GM21381 (cell line): ENCODE data around the gene CIAO3.

Source experiments
- ATAC-seq: cut with Tn5 transposase; IDR thresholded peaks from one replicate; pipeline ENCODE4 v1.9.1; 2021; ENCODE audit warnings: mild to moderate bottlenecking, moderate library complexity; ENCODE audit not compliant: unreplicated experiment

CIAO3 gene

DNA sequence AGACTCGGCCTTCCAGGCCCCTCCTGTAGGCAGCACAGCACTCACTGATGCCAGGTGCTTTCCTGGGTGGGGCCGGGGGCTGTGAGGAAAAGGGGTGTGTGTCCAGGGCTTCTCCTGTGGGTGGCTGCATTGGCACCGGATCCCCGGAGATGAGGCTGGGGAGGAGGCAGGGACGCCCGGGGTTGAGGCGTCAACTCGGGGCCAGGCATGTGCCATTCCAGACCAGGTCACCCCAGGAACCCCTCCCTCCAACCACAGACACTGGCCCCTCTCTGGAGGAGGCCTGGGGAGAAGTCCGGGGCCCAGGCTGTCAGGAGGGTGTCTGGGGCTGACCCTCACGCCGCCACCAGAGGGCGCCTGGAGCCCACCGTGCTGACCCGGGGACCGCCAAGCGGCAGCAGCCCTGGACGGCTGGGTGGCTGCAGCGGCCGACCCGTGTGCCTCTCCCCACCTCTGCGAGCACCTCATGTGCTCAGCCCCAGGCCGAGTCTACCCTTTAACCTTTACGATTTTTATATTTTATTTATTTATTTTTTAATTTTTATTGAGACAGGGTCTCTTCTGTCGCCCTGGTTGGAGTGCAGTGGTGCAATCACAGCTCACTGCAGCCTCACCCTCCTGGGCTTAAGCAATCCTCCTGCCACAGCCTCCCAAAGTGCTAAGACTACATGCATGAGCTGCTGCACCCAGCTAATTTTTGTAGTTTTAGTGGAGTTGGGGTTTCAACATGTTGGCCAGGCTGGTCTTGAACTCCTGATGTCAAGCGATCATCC is 29.1 kb downstream of the CIAO3 start:
- no peak for ATAC-seq

DNA sequence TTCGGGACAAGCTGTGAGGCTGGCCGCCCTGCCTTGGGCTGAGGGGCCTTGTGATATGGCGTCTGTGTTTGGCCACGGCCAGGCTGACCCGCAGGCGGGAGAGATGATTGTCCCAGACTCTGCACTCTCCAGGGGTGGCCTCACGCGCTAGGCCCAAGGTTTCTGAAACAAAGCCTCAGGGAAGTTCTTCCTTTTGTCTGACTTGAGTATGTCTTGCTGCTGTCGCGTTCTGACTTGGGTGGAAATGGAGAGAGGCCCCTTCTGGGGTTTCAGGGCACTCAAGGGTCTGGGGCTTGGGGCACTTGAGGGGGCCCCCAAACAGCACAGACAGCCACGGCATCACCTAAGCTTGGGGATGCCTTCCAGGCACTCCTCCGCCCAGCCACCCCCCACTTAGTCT is 29.7 kb downstream of the CIAO3 start:
- ATAC-seq, result no peak

DNA sequence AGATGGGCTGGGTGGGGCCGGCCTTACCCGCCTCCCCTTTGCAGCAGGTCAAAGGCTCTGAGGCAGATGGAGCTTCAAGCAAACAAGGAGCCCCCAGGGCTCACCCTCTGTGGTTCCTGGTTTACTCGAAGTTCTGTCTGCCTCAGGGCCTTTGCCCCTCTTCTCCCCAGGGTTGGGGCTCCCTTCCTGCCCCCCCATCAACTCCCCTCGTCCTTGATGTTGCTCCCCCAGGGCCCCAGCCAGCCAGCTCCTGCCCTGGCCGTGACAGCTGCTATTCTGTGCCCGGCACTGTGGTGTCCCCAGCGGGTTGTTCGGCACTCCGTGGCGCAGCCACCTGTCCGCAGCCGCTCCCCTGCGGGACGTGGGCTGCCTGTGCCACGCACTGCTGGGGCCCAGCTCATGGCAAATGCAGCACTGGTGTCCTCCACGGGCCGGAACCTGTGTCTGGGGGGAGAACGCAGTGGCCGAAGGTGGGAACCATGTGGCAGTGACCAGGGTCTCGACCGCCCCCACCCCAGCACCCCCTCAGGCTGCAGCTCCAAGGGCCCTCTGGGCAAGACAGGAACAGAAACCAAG is 30.2 kb downstream of the CIAO3 start:
- ATAC-seq, result no peak

DNA sequence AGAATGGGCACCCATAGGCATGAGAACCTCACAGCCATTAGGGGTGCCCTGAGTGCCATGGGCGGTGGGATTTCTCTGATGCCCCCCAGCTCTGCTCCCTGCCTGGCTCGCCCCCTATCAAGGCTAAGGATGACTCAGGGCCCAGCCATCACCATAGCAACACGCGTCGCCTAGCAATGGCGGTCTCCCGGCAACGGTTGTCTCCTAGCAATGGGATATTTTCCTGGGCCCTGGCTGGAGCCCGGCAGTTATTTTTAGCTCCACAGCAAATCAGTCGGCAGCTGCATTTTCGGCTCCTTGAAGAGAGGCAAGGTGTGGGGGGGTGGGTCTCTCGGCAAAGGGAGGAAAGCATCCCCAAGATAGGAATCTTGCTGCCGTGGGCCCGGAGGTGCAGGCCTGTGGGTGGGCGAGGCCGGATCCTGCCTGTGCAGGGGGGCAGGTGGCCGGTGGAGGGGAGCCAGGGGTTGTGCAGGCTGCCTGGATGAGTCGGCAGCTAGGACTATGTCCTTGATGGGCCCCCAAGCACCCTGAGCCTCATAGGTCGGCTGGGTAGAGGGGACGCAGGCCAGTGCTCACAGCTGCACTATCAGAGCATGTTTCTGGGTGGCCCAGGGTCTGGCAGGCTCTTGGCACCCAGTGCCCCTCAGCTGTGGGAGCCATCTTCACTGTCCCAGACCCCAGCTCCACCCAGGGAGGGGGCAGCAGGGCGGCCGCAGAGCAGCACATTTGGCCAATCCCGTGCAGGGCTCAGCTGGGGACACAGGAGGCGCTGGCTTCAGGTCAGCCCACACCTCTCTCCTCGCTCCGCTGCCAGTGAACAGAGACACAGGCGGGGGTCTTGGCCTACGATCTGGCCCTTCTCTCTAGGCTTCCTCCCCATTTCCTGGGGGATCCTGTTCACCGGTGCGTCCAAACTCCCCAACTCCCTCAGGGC is 31.0 kb downstream of the CIAO3 start:
- ATAC-seq, result no peak

DNA sequence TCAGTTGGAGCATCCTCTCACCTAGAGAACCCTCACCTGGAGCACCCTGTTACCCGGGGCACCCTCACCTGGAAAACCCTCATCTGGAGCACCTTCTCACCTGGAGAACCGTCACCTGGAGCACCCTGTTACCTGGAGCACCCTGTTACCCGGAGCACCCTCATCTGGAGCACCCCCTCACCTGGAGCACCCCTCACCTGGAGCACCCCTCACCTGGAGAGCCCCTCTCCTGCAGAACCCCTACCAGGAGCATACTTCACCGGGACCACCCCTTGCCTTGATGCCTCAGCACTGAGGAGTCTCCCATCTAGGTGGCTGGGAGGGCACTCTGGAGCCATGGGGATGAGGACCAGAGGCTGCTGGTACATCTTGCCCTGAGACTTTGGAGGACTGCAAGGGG is 31.8 kb downstream of the CIAO3 start:
- ATAC-seq, result no peak

DNA sequence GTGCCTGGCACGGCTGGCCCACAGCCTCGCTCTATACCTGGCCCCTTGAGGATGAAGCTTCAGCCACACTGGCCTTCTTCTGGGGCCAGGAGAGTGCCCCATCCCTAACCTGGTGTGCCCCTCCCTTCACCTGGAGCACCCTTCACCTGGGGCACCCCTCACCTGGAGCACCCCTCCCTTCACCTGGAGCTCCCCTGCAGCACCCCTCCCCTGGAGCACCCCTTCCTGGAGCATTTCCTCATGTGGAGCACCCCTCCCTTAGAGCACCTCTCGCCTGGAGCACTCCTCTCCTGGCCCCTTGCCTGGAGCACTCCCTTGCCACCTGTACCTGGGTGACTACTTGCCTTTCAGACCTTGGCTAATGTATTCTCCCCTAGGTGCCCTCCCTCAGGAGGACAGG is 32.8 kb downstream of the CIAO3 start:
- ATAC-seq, result no peak

DNA sequence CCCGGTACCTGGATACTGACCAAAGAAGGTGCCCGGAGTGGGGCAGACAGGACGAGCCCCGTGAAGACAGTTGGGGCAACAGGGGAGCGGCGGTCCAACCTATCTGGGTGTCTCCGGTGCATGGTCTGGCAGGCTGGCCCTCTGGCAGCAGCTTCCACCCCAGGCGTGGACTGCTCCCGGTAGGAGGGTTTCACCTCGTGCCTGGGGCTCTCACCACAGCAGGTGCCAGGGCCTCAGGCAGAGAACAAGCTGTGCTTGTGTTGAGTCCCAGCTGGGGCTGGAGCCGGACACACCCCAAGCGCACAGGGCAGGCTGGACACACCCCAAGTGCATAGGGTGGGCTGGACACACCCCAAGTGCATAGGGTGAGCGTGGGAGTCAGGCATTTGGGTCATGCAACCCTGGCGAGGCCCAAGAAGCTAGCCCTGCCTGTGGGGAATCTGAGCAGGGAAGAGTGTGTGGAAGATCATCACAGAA is 33.7 kb downstream of the CIAO3 start:
- no peak for ATAC-seq

DNA sequence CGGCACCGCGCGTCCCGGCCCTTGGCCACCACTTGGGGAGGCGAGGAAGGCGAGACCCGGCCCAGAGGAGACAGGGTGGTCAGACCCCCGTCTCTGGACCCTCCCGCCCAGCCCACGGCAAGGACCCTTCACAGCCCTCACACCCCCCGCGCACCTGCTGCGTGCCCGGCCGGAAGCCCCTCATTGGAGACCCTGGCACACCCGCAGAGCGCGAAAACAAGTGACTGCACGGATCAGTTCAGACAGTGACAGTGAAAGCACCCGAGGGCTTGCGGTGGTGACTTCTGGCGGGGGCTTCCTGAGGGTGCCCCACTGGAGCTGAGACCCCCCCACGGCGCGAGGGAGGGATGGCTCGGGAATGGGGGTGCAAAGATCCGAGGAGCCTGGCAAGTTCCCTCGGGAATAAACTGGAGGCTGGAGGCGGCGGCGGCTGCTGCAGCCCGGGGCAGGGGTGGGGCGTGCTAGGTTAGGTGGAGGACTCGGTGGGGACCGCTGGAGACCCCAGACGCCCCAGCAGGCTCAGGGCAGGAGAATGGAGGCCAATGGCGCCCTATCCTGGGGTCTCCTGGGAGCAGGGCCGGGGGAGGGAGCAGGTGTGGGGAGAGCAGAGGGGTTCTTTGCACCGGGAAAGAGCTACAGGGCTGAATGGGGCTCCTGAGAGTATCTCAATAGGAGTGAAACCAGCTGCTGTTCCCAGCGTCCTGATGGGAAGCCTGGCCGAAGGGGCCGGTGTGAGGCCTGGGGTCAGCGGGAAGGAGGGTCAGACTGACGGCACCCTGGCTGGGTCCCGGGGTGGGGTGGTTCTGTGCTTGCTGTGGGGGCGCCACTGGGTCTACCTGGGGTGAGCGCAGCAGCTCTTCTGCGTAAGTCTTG is 34.4 kb downstream of the CIAO3 start:
- ATAC-seq, result no peak

DNA sequence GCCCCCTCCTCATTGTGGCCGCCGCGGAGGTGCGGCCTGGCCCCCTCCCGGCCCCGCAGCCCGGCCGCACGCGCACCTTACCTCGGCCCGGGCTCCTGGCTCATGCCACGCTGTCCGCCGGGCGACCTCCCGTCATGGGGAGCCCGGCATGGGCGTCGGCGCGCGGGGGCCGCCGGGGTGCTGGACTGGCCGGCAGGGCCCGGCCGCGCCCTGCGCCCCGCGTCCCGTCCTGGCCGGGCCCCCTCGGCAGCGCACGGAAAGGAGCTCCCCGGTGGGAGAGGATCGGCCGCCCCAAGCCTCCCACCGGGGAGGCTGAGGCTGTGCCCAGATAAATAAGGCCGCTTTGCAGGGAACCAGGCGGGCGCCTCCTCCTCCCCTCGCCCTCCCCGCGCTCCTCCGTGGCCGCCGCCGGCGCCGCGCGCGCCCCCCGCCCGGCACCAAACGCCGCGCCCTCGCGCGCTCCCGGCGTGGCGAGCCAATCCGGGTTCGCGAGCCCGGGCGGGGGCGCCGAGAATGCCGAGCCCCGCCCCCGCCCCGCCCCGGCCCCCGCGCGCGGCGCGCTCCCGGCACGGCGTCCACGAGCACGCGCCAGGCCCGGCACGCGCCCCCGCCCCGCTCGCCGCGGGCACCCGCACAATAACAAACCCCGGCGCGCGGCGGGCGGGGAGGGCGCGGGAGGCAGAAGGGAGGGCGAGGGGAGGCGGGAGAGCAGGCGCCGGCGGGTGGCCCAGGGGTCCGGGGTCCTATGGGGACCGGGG is 35.2 kb downstream of the CIAO3 start, which contains the start of gene FBXL16:
FBXL16 (minus strand) TSS at position 371 of the 758 bp plus-strand sequence. CDS start 8,396 bp downstream, outside the sequence.
- ATAC-seq, result no peak

DNA sequence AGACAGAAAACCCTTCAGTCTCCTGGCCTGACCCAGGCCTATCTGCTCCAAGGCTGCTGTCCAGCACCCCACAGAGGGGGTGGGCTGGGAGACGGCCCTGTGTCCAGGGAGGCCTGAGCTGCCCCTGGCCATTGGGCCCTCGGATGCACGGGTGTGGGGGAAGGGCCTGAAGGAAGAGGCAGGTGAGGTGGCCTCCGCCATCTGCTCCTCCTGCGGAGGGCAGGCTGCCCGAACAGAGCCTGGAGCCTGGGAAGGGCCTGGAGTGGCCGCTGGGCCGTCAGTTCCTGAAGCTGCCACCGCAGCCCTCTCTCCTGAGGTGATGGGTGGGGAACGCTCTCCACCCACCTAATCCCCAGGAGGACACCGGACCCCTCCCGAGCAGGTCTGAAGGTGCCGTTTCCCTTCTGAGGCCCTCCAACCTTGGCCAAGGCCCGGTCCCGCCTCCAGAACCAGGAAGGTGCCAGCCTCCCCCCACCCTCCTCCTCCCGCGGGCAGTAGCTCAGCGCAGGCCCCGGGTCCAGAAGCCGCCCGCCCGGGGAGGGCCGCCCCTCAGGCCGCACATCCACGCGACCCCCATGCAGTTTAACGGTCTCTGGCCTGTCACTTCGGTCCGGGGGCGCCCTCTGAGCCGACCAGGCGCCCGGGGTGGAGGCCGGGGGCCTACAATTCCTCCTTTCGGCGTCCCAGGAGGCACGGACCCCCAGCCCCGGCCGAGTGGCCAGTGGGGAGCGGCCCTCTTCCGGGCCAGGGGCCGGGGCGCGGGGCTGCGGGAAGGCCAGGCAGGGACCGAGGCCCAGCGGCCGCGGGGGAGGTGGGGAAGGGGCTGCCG is 36.0 kb downstream of the CIAO3 start:
- no peak for ATAC-seq

DNA sequence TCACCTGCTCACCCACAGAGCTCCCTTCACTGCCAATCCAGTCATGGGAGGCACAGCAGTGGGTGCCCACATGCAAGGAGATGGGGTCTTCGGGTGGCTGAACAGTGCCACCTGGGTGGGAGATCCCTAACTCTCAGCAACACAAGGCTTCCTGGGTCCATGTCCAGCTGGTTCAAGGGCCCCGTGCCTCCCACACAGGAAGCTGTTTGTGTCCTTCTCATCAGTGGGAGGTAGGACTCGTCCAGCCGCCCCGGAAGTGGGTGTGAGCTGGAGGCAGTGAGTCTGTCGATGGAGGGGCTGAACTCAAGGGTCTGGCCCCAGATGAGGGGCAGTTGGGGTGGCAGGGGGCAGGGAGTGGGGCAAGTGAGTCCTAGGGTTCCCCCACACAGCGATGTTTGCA is 36.8 kb downstream of the CIAO3 start:
- no peak for ATAC-seq

DNA sequence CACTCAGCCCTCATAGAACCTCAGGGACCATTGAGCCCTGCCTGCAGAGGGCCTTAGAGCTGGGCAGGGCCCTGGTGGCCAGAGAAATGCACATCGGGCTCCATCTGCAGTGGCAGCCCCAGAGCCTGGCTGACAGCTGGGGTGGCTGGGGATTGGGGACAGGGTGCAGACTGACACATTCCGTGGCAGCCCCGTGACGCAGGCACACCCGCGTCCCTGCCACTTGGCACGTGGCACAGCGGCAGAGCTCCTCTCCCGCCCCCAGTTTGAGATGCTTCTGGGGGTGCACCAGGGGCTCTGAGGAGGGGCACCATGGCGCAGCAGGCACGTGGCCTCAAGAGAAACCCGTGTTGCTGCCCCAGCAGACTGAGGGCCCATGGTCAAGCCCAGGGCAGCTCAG is 37.4 kb downstream of the CIAO3 start:
- ATAC-seq, result no peak

DNA sequence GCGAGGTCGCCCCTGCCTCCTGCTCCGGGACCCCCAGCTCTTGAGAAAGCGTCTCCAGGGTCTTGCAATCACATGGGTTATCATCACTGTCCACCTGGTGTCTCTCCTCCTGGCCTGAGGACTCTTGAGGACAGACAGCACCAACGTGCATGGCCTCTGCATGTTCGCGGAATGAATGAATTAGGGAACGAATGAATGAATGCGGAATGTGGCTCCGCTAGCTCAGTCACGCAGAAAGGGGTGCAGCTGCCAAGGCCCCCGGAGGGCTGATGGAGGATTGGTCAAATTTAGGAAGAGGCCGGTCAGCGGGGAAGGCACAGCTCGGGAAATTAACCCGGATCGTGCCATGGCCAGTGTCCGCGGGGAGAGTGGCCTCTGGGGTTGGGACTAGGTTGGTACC is 38.5 kb downstream of the CIAO3 start:
- no peak for ATAC-seq

DNA sequence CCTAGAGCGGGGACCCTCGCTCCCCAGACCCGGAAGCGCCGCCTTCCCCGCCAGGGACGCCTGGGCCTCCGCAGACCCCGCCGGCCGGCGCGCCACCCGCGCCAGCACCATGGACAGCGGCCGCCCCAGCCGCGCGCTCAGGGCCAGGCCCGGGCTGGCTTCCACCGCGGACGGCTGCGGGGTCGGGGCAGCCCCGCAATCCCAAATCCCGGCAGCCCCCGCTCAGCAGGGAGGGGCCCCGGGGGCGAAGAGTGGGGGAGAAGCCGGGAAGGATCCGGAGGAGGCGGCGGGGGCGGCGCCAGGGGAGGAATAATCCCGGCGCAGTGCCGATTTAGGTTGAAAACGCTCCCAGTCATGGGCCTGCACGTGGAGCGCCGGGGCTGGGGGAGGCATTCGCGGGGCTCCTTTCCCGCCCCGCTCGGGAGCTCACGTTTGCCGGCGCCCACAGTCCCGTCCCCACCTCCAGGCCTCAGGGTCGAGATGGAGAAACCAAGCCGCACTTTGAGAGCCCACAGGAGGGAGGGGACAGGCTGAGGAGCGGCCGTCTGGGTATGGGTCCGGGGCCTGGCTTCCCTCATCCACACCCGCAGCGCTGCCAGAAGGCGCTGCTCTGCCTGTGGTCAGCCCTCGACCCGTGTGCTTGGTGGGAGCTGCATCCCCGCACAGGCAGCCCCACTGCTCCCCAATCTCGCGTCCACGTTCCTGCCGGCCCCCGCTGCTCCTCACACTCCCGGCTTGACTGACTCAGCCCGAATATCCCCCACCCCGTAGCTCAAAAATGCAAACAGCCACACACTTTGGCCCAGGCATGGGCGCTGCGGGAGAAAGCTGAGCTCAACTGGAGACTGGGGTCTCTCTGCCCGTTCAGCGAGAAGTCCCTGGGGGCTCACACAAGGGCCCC is 39.9 kb downstream of the CIAO3 start:
- ATAC-seq, result no peak

DNA sequence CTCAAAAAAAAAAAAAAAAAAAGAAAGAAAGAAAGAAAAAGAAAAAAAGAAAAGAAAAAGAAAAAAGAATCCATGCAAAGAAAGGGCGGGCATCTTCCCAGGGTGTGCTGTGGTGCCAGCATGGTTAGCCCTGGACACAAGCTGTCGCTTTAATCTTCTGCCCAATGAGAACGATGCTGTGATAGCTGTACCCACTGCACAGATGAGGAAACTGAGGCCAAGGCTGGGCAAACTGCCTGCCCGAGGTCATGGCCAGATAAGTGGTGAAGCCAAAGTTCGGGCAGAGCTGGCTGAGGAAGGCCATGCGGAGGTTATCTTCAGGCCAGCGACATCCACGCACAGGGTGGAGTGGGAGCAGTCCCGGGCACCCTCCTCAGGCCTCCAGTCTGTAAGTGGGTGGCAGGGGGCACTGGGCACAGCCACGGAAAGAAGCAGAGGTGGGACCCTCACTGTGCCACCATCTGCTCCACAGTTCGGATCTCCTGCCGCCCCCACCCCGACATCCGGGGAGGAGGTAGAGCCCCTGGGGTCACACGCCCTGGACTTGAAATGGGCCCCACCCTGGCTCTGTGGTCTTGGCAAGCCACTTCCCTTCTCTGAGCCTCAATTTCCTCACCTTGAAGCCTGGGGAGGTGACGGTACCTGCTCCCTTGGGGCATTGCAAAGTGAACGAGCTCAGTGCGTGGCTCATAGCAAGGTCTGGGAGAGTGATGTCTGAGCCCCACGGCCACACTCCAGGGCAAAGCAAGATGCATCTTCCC is 41.7 kb downstream of the CIAO3 start:
- no peak for ATAC-seq

DNA sequence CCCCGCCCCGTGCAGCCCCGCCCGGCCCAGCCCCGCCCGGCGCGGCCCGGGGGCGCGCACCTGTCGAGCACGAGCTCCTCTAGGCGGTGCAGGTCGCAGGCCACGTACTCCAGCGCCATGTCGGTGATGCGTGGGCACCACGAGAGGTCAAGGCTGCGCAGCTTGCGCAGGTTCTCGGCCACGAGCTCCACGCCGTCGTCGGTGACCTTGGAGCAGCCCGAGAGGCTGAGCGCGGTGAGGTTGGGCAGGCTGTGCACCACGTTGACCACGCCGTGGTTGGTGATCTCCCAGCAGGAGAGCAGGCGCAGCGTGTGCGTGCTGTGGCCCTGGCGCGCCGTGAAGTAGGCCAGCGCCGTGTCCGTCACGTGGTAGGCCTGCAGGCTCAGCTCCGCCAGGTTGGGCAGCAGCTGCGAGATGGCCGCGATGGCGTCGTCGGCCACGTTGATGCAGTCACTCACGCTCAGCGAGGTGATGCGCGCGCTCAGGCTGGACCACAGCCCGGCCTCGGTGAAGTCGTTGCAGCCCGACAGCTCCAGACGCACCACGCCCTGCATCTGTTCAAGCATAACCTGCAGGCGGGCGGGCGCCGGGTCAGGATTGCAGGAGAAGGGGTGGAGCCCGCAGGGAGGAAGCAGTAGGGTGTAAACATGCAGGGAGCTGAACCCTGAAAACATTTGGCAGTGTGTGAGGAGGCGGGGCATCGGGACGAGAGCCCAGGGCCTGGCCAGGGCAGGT is 45.3 kb downstream of the CIAO3 start:
- ATAC-seq, result no peak
